ENCODE data around the gene SLC6A13.

Gene SLC6A13

DNA sequence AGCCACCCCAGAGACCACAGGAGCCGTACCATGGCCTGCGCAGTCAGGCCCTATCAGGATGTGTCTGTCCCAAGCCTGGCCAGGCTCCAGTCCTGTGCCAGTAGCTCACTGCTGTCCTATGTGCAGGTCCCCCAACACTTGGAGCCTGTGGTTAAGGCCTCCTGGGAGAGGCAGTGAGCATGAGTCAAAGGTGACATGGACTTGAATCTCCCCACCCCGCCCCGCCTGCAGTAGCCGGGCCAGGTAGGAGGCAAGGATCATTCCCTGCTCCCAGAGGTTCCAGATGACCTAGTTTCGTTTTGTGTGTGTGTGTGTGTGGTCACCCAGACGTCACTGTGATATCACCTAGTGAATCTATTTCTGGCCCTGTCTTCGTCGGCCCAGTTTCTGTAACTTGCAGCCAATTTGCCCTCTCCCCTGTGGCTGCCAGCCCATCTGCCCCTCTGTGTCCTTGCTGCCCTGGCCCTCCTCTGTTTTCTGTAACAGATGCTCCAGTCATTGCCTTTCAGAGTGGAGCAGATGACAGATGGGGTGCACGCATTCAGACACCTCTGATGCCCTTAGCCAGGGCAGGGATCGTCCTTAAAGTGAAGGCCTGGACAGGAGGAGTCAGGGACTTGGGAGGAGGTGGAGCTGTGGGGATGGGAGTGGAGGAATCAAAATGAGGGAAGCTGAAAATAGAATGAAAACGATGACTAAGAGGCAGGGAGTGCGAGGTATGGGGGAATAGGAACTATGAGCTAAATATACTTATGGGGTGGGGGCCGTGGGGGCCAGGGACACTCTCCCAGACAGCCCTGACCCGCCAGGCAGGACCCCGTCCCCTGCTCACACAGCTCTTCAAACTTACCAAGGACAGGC, 86.1 kb downstream of the SLC6A13 start:
- no peak for DNase-seq

DNA sequence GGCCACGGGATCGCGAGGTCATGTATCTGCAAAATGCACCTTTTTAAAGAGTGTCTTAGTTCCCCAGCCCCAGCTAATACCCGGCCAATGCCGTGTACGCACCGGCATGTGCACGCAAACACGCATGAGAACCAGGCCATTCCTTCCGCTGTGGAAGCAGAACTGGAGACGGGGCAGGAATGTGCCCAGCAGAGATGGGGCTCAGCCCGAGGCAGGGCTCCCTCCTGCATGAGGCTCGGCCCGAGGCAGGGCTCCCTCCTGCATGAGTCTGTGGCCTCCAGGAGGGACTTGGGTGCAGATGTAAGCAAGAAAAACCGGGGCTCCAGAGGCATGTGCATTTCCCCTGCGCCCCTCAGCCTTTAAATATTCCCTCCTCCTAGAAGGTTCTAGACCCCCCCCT, 86.9 kb downstream of the SLC6A13 start:
- no peak for DNase-seq

DNA sequence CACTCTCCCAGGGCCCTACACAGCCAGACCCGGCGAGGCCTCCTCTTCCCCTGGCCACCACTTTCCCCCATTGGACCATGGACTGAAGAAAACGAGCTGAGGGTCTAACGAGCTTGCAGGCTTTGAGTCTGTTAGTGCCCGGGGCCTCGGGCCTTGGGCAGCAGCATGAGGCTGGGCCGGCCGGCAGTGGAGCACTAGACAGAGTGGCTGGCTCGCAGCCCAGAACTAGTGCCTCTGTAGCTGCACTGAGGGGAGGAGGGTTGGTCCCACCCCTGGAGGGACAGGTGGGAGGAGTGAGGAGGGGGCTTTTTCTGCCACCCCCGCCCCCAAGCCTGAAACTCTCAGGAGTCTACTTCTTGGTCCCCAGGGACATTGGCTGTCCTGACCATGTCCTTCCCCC, 87.4 kb downstream of the SLC6A13 start:
- no peak for DNase-seq

DNA sequence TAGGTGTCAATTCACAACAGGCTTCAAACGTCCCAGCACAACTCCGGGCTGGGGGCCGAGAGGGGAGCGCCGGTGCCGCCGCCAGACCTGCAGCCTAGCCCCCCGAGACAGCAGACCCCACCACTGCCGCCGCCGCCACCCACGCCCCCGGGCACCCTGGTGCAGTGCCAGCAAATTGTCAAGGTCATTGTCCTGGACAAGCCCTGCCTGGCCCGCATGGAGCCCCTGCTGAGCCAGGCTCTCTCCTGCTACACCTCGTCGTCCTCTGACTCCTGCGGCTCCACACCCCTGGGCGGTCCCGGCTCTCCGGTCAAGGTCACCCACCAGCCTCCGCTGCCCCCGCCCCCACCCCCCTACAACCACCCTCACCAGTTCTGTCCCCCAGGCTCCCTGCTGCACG, 88.0 kb downstream of the SLC6A13 start:
- DNase-seq: no peak

DNA sequence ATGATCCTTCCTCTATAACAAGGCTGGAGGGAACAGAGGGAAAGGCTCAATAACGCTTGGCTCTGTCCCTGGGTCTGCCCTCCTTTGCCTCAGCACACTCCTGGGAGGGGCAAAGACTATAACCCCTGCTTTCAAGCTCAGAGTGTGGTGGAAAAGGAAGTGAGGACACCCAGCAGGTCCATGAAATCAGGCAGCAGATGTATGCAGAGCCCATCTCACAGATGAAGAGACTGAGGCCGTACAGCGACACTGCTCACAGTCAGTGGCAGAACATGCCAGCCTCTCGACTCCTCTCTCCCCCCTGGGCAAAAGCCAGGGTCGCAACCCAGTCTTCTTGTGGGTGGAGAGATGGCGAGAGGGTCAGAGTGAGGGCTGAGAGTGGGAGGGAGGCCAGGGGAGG, 88.5 kb downstream of the SLC6A13 start:
- no peak for DNase-seq

DNA sequence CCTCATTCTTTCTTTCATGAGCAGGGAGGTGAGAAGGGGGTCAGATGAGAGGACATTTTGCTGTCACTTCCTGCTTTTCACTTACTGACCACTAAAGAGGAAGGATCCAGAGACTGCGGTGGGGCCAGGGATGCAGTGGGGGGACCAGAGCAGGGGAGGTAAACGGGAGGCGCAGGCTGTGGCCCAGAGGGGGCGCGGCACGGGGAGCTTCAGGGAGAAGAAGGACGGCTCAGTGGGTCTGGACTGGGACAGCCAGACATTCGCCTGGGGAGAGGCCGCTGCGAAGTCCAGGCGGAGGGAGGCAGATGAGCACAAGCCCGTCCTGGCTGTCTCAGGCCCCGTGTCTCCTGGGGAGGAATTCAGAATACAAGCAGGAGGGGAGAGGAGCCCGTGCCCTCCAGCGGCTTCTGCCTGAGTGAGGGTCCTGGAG, 89.9 kb downstream of the SLC6A13 start:
- no peak for DNase-seq

- no peak for DNase-seq
Measured at GRCh38 chr12:171743-172676, 90.6 kb downstream of the SLC6A13 start.

- DNase-seq: no peak
Measured at GRCh38 chr12:171276-171675, 91.4 kb downstream of the SLC6A13 start.

All from CD4-positive, alpha-beta T cell treated with Interleukin-4 for 4 hours (primary cell).